ENCODE results near the gene VPS13D. TPM values are rescaled to one million over a fixed set of nuclear protein-coding genes. Genes with fewer than 3 reads are reported as not detected.

The VPS13D gene
- polyA plus RNA-seq, 3 donors = 3.6 to 20.2 (median 5.1) TPM

DNA sequence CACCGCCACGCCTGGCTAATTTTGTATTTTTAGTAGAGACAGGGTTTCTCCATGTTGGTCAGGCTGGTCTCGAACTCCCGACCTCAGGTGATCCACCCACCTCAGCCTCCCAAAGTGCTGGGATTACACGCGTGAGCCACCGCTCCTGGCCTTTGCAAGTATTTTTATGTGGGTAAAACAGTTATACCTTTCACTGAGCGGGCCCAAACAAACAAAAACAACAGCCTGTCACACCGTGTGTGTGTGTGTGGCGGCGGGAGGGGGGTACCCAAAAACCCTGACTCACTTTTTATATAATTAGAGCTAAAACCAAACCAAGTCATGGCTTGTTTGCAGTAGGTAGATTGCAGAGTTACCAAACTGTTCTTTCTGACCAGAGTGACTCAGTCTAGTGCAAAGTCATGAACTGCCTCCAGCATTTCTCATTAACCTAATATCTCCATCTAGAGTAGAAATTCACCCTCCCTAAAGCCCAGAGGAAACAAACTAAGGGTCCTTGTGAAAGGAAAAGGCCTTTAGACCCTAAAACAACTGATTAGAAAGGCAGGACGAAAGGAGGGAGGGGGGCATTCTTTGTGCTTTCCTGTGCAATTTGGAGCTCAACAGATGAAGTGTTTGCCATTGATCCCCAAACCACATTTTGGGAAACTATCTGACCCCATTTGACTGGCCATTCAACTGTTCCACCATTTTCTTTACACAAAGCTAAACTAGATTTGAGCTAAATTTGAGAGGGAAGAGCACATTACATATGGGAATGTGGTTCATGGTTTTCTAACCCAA, 207.2 kb downstream of the VPS13D start:
- Histone ChIP-seq H3K36me3 (replicated peaks in 1 of 2; ENCODE audit: control insufficient read depth in 1 of 2, insufficient read depth in 2 of 2, low read length in 2 of 2) (peaks cover 16 to 81% of the 10 kb centered on the region in 2 donors), H4K20me1 (ENCODE audit: insufficient read depth, low read length) (peaks cover 5% of the 10 kb centered on the region), H3K4me3 (replicated peaks in 1 of 3; ENCODE audit: low read depth in 2 of 3, low read length in 3 of 3) (no peak overlapping the region), H3K9ac (ENCODE audit: insufficient read depth, low read length, poor library complexity, severe bottlenecking) (no peak overlapping the region), H3K27ac (ENCODE audit: low read depth in 1 of 2, low read length in 2 of 2) (no peak overlapping the region), H3K4me2 (replicated peaks; ENCODE audit: extremely low read depth, low read length, poor library complexity, severe bottlenecking) (no peak overlapping the region), H3K27me3 (ENCODE audit: control insufficient read depth in 2 of 2, insufficient read depth in 2 of 2, low read length in 2 of 2) (no peaks in the 10 kb centered on the region), H3K4me1 (ENCODE audit: control insufficient read depth in 1 of 2, insufficient read depth in 2 of 2, low read length in 2 of 2) (peaks cover 0 to 6% of the 10 kb centered on the region in 2 donors), H2AFZ (ENCODE audit: insufficient read depth, low read depth, low read length, poor library complexity, severe bottlenecking) (no peak overlapping the region), H3K9me3 (replicated peaks in 1 of 2; ENCODE audit: control insufficient read depth in 1 of 2, insufficient read depth in 1 of 2, low read length in 2 of 2) (no peaks in the 10 kb centered on the region), H3K79me2 (ENCODE audit: insufficient read depth, low read length) (no peaks in the 10 kb centered on the region)
- intact Hi-C loops (cut with micrococcal nuclease) = no loop called here
- TF ChIP-seq, protein P1, sequence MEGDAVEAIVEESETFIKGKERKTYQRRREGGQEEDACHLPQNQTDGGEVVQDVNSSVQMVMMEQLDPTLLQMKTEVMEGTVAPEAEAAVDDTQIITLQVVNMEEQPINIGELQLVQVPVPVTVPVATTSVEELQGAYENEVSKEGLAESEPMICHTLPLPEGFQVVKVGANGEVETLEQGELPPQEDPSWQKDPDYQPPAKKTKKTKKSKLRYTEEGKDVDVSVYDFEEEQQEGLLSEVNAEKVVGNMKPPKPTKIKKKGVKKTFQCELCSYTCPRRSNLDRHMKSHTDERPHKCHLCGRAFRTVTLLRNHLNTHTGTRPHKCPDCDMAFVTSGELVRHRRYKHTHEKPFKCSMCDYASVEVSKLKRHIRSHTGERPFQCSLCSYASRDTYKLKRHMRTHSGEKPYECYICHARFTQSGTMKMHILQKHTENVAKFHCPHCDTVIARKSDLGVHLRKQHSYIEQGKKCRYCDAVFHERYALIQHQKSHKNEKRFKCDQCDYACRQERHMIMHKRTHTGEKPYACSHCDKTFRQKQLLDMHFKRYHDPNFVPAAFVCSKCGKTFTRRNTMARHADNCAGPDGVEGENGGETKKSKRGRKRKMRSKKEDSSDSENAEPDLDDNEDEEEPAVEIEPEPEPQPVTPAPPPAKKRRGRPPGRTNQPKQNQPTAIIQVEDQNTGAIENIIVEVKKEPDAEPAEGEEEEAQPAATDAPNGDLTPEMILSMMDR (IDR thresholded peaks at IDR 0.05) = no peak
- H3K4me1 Mint-ChIP-seq = peaks cover 31% of the 10 kb centered on the region
- no peak for DNase-seq
- H3K27me3 Mint-ChIP-seq (ENCODE audit: low read depth in 3 of 3) = peaks cover 0 to 3% (median 2%) of the 10 kb centered on the region in 3 donors
- no peaks in the 10 kb centered on the region for H3K9me3 Mint-ChIP-seq
- no peak overlapping the region for H3K27ac Mint-ChIP-seq
- H3K36me3 Mint-ChIP-seq = peaks cover 74 to 75% of the 10 kb centered on the region in 2 donors
- no CpG with 5 or more reads among the region's 12 CpGs for WGBS (ENCODE audit: insufficient coverage)
- H3K4me3 Mint-ChIP-seq = no peak overlapping the region

- H3K27me3 Mint-ChIP-seq (ENCODE audit: low read depth in 3 of 3) = peaks cover 0 to 3% (median 2%) of the 10 kb centered on the region in 3 donors
- TF ChIP-seq, protein P1 (IDR thresholded peaks at IDR 0.05) = no peak
- Histone ChIP-seq H3K27ac (ENCODE audit: low read depth in 1 of 2, low read length in 2 of 2) (no peak overlapping the region), H3K4me3 (replicated peaks in 1 of 3; ENCODE audit: low read depth in 2 of 3, low read length in 3 of 3) (no peak overlapping the region), H2AFZ (ENCODE audit: insufficient read depth, low read depth, low read length, poor library complexity, severe bottlenecking) (no peak overlapping the region), H3K79me2 (ENCODE audit: insufficient read depth, low read length) (no peaks in the 10 kb centered on the region), H3K36me3 (replicated peaks in 1 of 2; ENCODE audit: control insufficient read depth in 1 of 2, insufficient read depth in 2 of 2, low read length in 2 of 2) (peaks cover 16 to 78% of the 10 kb centered on the region in 2 donors), H3K4me1 (ENCODE audit: control insufficient read depth in 1 of 2, insufficient read depth in 2 of 2, low read length in 2 of 2) (peaks cover 0 to 6% of the 10 kb centered on the region in 2 donors), H3K9me3 (replicated peaks in 1 of 2; ENCODE audit: control insufficient read depth in 1 of 2, insufficient read depth in 1 of 2, low read length in 2 of 2) (no peaks in the 10 kb centered on the region), H3K9ac (ENCODE audit: insufficient read depth, low read length, poor library complexity, severe bottlenecking) (no peak overlapping the region), H4K20me1 (ENCODE audit: insufficient read depth, low read length) (peaks cover 5% of the 10 kb centered on the region), H3K4me2 (replicated peaks; ENCODE audit: extremely low read depth, low read length, poor library complexity, severe bottlenecking) (no peak overlapping the region), H3K27me3 (ENCODE audit: control insufficient read depth in 2 of 2, insufficient read depth in 2 of 2, low read length in 2 of 2) (no peaks in the 10 kb centered on the region)
- peak overlapping the region in 1 of 7 donors; percentile 2 for H3K27ac Mint-ChIP-seq
- H3K4me1 Mint-ChIP-seq = peaks cover 31% of the 10 kb centered on the region
- WGBS (ENCODE audit: insufficient coverage) = 100% methylated on average over 1 of the region's 2 CpGs
- DNase-seq = no peak
- no peaks in the 10 kb centered on the region for H3K9me3 Mint-ChIP-seq
- peaks cover 71 to 72% of the 10 kb centered on the region in 2 donors for H3K36me3 Mint-ChIP-seq
- intact Hi-C loops (cut with micrococcal nuclease) = no loop called here
- H3K4me3 Mint-ChIP-seq = no peak overlapping the region
These were observed 207.8 kb downstream of the VPS13D start for GRCh38 chr1:12437629-12438028.

Data from CD14-positive monocyte (primary cell).